ENCODE results near the gene ZBTB20. TPM values are rescaled to one million over a fixed set of nuclear protein-coding genes. Genes with fewer than 3 reads are reported as not detected.
"Not testable (repeated sequence)": the region's sequence is repeated elsewhere in the genome, so short reads cannot be mapped to it uniquely, and the experiment has no call there.

ZBTB20 gene
- total RNA-seq, 1 donor from 2014 or later: 66.4 TPM

- intact Hi-C loops (cut with DNase I): no loop called here
- ATAC-seq (peak; percentile 57 to 78), DNase-seq (no peak)
- H3K36me3 ChIP-seq: no peaks in the 10 kb centered on the region
- H3K27ac ChIP-seq: no peak overlapping the region
- peak; percentile 71 for TF ChIP-seq CTCF (IDR thresholded peaks at IDR 0.05)
- H3K27me3 ChIP-seq (ENCODE audit: low read depth): no peaks in the 10 kb centered on the region
- no peaks in the 10 kb centered on the region for H3K9me3 ChIP-seq
- H3K4me1 ChIP-seq: no peaks in the 10 kb centered on the region
- H3K4me3 ChIP-seq: no peak overlapping the region
Measured at GRCh38 chr3:114827495-114827894, 319.6 kb downstream of the ZBTB20 start.

- ATAC-seq: no peak
- no peaks in the 10 kb centered on the region for H3K4me1 ChIP-seq
- H3K9me3 ChIP-seq: no peaks in the 10 kb centered on the region
- H3K36me3 ChIP-seq: no peaks in the 10 kb centered on the region
- no peak overlapping the region for H3K4me3 ChIP-seq
- no peak overlapping the region for H3K27ac ChIP-seq
- no peaks in the 10 kb centered on the region for H3K27me3 ChIP-seq (ENCODE audit: low read depth)
- TF ChIP-seq CTCF (IDR thresholded peaks at IDR 0.05): no peak
- intact Hi-C loops (cut with DNase I): no loop called here
- DNase-seq: no peak
Measured at GRCh38 chr3:114824014-114824413, 323.1 kb downstream of the ZBTB20 start.

- Histone ChIP-seq H3K36me3 (no peaks in the 10 kb centered on the region), H3K4me3 (no peak overlapping the region), H3K4me1 (no peaks in the 10 kb centered on the region), H3K27me3 (ENCODE audit: low read depth) (no peaks in the 10 kb centered on the region), H3K27ac (no peak overlapping the region), H3K9me3 (no peaks in the 10 kb centered on the region)
- TF ChIP-seq CTCF (IDR thresholded peaks at IDR 0.05): no peak
- intact Hi-C loops (cut with DNase I): no loop called here
- no peak for DNase-seq
- ATAC-seq: no peak
Measured at GRCh38 chr3:114823061-114823460, 324.0 kb downstream of the ZBTB20 start.

- no peak for ATAC-seq
- Histone ChIP-seq H3K27me3 (ENCODE audit: low read depth) (no peaks in the 10 kb centered on the region), H3K9me3 (no peaks in the 10 kb centered on the region), H3K4me3 (no peak overlapping the region), H3K4me1 (no peaks in the 10 kb centered on the region), H3K27ac (no peak overlapping the region), H3K36me3 (no peaks in the 10 kb centered on the region)
- DNase-seq: no peak
- intact Hi-C loops (cut with DNase I): loop anchor here (5.0 kb wide), 1 partner anchor 429 kb away; no protein-coding TSS in a partner anchor
- TF ChIP-seq CTCF (IDR thresholded peaks at IDR 0.05): no peak
Measured at GRCh38 chr3:114816052-114816451, 331.0 kb downstream of the ZBTB20 start.

GRCh38 chr3:114812541-114813238, 334.4 kb downstream of the ZBTB20 start:
- DNase-seq: peak; percentile 24
- H3K4me1 ChIP-seq; ATAC-seq; H3K36me3 ChIP-seq; H3K4me3 ChIP-seq; H3K27me3 ChIP-seq (ENCODE audit: low read depth); intact Hi-C loops (cut with DNase I); H3K27ac ChIP-seq; H3K9me3 ChIP-seq: not testable (repeated sequence)

- DNase-seq: no peak
- no peak overlapping the region for H3K4me3 ChIP-seq
- intact Hi-C loops (cut with DNase I): no loop called here
- H3K27me3 ChIP-seq (ENCODE audit: low read depth): no peaks in the 10 kb centered on the region
- ATAC-seq: peak; percentile 62 to 77
- no peak for TF ChIP-seq CTCF (IDR thresholded peaks at IDR 0.05)
- H3K27ac ChIP-seq: no peak overlapping the region
- no peaks in the 10 kb centered on the region for H3K9me3 ChIP-seq
- H3K4me1 ChIP-seq: peaks cover 6% of the 10 kb centered on the region
- no peaks in the 10 kb centered on the region for H3K36me3 ChIP-seq
Measured at GRCh38 chr3:114809668-114810413, 337.2 kb downstream of the ZBTB20 start.
